ENCODE data around the gene ARMC2. TPM values are rescaled to one million over a fixed set of nuclear protein-coding genes. Genes with fewer than 3 reads are reported as not detected.

Gene ARMC2
- total RNA-seq, 2 experiments from 2014 or later, result 2.6 to 8.4 TPM

DNA sequence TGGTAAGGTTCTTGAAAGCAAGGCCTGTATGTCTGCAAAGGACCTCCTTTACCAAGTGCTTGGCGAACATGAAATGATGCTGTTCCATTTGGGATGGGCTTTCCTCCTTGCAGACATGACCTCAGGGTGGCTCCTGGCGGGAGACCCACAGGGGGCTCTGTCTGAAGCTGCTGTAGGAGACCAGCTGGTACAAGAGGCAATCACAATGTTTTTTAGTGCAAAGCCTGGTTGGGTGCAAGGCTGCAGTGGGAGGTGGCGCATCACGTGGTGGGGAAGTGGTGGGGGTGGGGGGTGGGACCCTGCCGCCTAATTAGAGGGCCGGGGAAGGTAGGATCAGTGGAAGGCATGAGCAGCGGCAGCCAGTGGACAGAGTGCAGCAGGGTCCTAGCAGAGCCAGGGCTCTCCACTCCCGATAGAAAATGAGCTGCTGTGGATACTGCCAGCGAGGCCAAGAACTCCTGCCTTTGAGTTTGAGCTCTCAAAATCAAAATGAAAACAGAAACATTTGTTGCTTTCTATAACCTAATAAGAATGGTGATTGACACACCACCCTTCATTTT is 9.1 kb upstream of the ARMC2 start:
- no peaks in the 10 kb centered on the region for H3K9me2 ChIP-seq (ENCODE audit: insufficient read depth, low read length)
- H3K4me2 ChIP-seq (ENCODE audit: low read length), result no peak overlapping the region
- ChIA-PET POLR2A (interaction anchor here (1.3 kb wide), 1 partner anchor 9 kb away, joined by 3 read pairs; the partner anchor contains the start of gene ARMC2), CTCF (ENCODE audit: unreplicated experiment) (no interaction called here)
- H3K4me1 ChIP-seq (ENCODE audit: insufficient read depth, low read length, poor library complexity, severe bottlenecking), result peaks cover 17% of the 10 kb centered on the region
- BruUV-seq (replicated peaks), result no TSS peak
- no peaks in the 10 kb centered on the region for H3K9me3 ChIP-seq (ENCODE audit: low read length)
- H3K79me2 ChIP-seq (ENCODE audit: insufficient read depth, low read depth, low read length), result no peaks in the 10 kb centered on the region
- H3K36me3 ChIP-seq (ENCODE audit: insufficient read depth, low read length), result no peaks in the 10 kb centered on the region
- no peak for DNase-seq (ENCODE audit: low spot score)
- H4K20me1 ChIP-seq (ENCODE audit: insufficient read depth, low read length), result no peaks in the 10 kb centered on the region
- intact Hi-C loops (cut with micrococcal nuclease; ENCODE audit: unreplicated experiment), result loop anchor here (10.0 kb wide), 1 partner anchor 366 kb away; no protein-coding TSS in a partner anchor
- TF ChIP-seq, protein P1, sequence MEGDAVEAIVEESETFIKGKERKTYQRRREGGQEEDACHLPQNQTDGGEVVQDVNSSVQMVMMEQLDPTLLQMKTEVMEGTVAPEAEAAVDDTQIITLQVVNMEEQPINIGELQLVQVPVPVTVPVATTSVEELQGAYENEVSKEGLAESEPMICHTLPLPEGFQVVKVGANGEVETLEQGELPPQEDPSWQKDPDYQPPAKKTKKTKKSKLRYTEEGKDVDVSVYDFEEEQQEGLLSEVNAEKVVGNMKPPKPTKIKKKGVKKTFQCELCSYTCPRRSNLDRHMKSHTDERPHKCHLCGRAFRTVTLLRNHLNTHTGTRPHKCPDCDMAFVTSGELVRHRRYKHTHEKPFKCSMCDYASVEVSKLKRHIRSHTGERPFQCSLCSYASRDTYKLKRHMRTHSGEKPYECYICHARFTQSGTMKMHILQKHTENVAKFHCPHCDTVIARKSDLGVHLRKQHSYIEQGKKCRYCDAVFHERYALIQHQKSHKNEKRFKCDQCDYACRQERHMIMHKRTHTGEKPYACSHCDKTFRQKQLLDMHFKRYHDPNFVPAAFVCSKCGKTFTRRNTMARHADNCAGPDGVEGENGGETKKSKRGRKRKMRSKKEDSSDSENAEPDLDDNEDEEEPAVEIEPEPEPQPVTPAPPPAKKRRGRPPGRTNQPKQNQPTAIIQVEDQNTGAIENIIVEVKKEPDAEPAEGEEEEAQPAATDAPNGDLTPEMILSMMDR (conservative IDR thresholded peaks at IDR 0.05; ENCODE audit: low read length), result no peak
- no peak overlapping the region for H2AFZ ChIP-seq (ENCODE audit: low read length)
- H3K27ac ChIP-seq (ENCODE audit: low read depth, low read length, poor library complexity, severe bottlenecking), result no peak overlapping the region
- no peak overlapping the region for H3K4me3 ChIP-seq (ENCODE audit: low read depth, low read length, poor library complexity, severe bottlenecking)

DNA sequence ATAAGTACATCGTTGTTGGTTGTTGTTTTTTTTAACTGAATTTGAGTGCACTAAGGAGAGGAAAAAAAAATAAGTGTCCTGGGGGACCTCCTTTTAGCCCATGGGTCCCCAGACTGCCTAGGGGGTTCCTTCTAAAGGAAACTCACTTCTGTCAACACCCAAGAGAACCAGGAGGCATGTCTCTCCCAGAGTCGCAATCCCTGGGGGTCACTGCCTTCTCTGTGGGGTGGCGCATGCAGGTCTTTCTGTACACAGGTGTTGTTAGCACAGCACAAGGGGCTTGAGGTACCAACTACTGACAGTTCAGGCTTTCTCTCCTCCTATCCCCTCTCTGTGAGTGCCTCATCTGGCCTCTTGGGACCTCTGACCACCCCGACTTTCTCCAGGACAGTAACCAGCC is 7.3 kb upstream of the ARMC2 start:
- Histone ChIP-seq H2AFZ (ENCODE audit: low read length) (no peak overlapping the region), H3K79me2 (ENCODE audit: insufficient read depth, low read depth, low read length) (no peaks in the 10 kb centered on the region), H3K4me2 (ENCODE audit: low read length) (no peak overlapping the region), H3K36me3 (ENCODE audit: insufficient read depth, low read length) (no peaks in the 10 kb centered on the region), H4K20me1 (ENCODE audit: insufficient read depth, low read length) (no peaks in the 10 kb centered on the region), H3K9me2 (ENCODE audit: insufficient read depth, low read length) (no peaks in the 10 kb centered on the region), H3K4me3 (ENCODE audit: low read depth, low read length, poor library complexity, severe bottlenecking) (no peak overlapping the region), H3K27ac (ENCODE audit: low read depth, low read length, poor library complexity, severe bottlenecking) (no peak overlapping the region), H3K4me1 (ENCODE audit: insufficient read depth, low read length, poor library complexity, severe bottlenecking) (peaks cover 17% of the 10 kb centered on the region), H3K9me3 (ENCODE audit: low read length) (no peaks in the 10 kb centered on the region)
- TF ChIP-seq EZH2phosphoT487 (IDR thresholded peaks at IDR 0.05; ENCODE audit: borderline replicate concordance, low read depth, low read length), result no peak
- TF ChIP-seq, protein P1 (conservative IDR thresholded peaks at IDR 0.05; ENCODE audit: low read length), result no peak
- ChIA-PET CTCF (ENCODE audit: unreplicated experiment) (interaction anchor here (0.6 kb wide), 1 partner anchor 672 kb away, joined by 4 read pairs; no protein-coding TSS in a partner anchor), POLR2A (interaction anchor here (0.6 to 0.9 kb wide), 3 partner anchors 9 to 248 kb away, joined by 3 read pairs; no protein-coding TSS in a partner anchor)
- BruUV-seq (replicated peaks), result no TSS peak
- intact Hi-C loops (cut with micrococcal nuclease; ENCODE audit: unreplicated experiment), result no loop called here
- DNase-seq (ENCODE audit: low spot score), result no peak

DNA sequence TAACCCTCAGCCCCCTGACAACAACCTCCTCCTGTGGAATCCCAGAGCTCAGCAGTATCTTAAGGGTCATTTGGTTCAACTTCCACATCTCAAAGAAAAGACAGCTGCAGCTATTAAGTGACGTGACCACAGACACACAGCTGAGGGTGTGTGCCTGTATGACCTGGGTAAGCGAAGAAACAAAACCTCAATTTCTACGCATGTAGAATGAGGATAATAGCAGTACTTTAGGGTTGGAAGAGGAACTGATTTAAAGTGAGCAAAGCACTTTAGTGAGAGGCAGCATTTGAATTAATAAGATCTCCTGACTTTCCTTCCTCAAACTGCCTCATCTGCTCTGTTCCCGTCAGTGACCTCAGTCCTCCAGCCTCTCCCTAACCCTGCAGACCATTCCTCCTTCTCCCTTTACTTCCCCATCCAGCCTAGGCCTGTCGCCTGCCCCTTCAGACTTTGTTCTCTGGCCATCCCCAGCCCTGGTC is 6.8 kb upstream of the ARMC2 start:
- intact Hi-C loops (cut with micrococcal nuclease; ENCODE audit: unreplicated experiment), result no loop called here
- Histone ChIP-seq H3K9me3 (ENCODE audit: low read length) (no peaks in the 10 kb centered on the region), H3K4me3 (ENCODE audit: low read depth, low read length, poor library complexity, severe bottlenecking) (no peak overlapping the region), H3K27ac (ENCODE audit: low read depth, low read length, poor library complexity, severe bottlenecking) (no peak overlapping the region), H3K9me2 (ENCODE audit: insufficient read depth, low read length) (no peaks in the 10 kb centered on the region), H2AFZ (ENCODE audit: low read length) (no peak overlapping the region), H4K20me1 (ENCODE audit: insufficient read depth, low read length) (no peaks in the 10 kb centered on the region), H3K79me2 (ENCODE audit: insufficient read depth, low read depth, low read length) (no peaks in the 10 kb centered on the region), H3K4me2 (ENCODE audit: low read length) (no peak overlapping the region), H3K4me1 (ENCODE audit: insufficient read depth, low read length, poor library complexity, severe bottlenecking) (peaks cover 21% of the 10 kb centered on the region), H3K36me3 (ENCODE audit: insufficient read depth, low read length) (no peaks in the 10 kb centered on the region)
- CTCF ChIA-PET (ENCODE audit: unreplicated experiment), result no interaction called here
- DNase-seq (ENCODE audit: low spot score), result no peak
- POLR2A ChIA-PET, result interaction anchor here (0.6 to 0.9 kb wide), 2 partner anchors 9 to 10 kb away, joined by 3 read pairs; no protein-coding TSS in a partner anchor
- no TSS peak for BruUV-seq (replicated peaks)
- no peak for TF ChIP-seq EZH2phosphoT487 (IDR thresholded peaks at IDR 0.05; ENCODE audit: borderline replicate concordance, low read depth, low read length)
- TF ChIP-seq, protein P1 (conservative IDR thresholded peaks at IDR 0.05; ENCODE audit: low read length), result no peak

Data from OCI-LY7 (cell line).